ENCODE data around the gene IL21R. TPM values are rescaled to one million over a fixed set of nuclear protein-coding genes. Genes with fewer than 3 reads are reported as not detected.

IL21R gene
- total and polyA plus RNA-seq, 10 of the 15 experiments (the other 5 are each of a cell fraction or from before 2014, with no cell fraction given): 5.3 to 138 (median 82.5) TPM

GRCh38 chr16:27408602-27409031 is 6.6 kb downstream of the IL21R start (continued):
- no peak for TF ChIP-seq CHD2 (IDR thresholded peaks at IDR 0.05; ENCODE audit: borderline replicate concordance, low read depth, low read length)
- TF ChIP-seq YBX1 (IDR thresholded peaks at IDR 0.05): no peak
- no peak for TF ChIP-seq BRCA1 (IDR thresholded peaks at IDR 0.05; ENCODE audit: low read depth, low read length)
- no peak for TF ChIP-seq TARDBP (IDR thresholded peaks at IDR 0.05; ENCODE audit: borderline replicate concordance)
- no peak for TF ChIP-seq RUNX3 (IDR thresholded peaks at IDR 0.05; ENCODE audit: low read length)
- peak; percentile 96 for TF ChIP-seq SPI1 (IDR thresholded peaks at IDR 0.05; ENCODE audit: borderline replicate concordance, insufficient read depth, low read depth, low read length)
- TF ChIP-seq KAT2A (conservative IDR thresholded peaks at IDR 0.05; ENCODE audit: control insufficient read depth, low read depth, low read length): no peak
- TF ChIP-seq POLR2AphosphoS2 (IDR thresholded peaks at IDR 0.05; ENCODE audit: low read depth, low read length): no peak
- no peak for TF ChIP-seq USF1 (IDR thresholded peaks at IDR 0.05; ENCODE audit: borderline replicate concordance, extremely low read length, insufficient read depth, low read depth, low read length)
- TF ChIP-seq, protein P1, sequence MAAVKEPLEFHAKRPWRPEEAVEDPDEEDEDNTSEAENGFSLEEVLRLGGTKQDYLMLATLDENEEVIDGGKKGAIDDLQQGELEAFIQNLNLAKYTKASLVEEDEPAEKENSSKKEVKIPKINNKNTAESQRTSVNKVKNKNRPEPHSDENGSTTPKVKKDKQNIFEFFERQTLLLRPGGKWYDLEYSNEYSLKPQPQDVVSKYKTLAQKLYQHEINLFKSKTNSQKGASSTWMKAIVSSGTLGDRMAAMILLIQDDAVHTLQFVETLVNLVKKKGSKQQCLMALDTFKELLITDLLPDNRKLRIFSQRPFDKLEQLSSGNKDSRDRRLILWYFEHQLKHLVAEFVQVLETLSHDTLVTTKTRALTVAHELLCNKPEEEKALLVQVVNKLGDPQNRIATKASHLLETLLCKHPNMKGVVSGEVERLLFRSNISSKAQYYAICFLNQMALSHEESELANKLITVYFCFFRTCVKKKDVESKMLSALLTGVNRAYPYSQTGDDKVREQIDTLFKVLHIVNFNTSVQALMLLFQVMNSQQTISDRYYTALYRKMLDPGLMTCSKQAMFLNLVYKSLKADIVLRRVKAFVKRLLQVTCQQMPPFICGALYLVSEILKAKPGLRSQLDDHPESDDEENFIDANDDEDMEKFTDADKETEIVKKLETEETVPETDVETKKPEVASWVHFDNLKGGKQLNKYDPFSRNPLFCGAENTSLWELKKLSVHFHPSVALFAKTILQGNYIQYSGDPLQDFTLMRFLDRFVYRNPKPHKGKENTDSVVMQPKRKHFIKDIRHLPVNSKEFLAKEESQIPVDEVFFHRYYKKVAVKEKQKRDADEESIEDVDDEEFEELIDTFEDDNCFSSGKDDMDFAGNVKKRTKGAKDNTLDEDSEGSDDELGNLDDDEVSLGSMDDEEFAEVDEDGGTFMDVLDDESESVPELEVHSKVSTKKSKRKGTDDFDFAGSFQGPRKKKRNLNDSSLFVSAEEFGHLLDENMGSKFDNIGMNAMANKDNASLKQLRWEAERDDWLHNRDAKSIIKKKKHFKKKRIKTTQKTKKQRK (IDR thresholded peaks at IDR 0.05; ENCODE audit: low read depth, low read length): no peak
- no peak for TF ChIP-seq ZNF274 (IDR thresholded peaks at IDR 0.05; ENCODE audit: insufficient read depth, insufficient read length)
- TF ChIP-seq STAT3 (IDR thresholded peaks at IDR 0.05; ENCODE audit: low read depth, low read length): peak; percentile 49; the same call in 1 of the 2 replicates
- TF ChIP-seq YY1 (IDR thresholded peaks at IDR 0.05; ENCODE audit: low read depth, low read length): peak; percentile 90
- TF ChIP-seq SIX5 (IDR thresholded peaks at IDR 0.05; ENCODE audit: low read depth, low read length, severe bottlenecking): no peak
- peak; percentile 24; the same call in 1 of the 2 replicates for TF ChIP-seq JUNB (IDR thresholded peaks at IDR 0.05)
- no peak for TF ChIP-seq GABPA (IDR thresholded peaks at IDR 0.05; ENCODE audit: low read depth)
- TF ChIP-seq RCOR1 (conservative IDR thresholded peaks at IDR 0.05; ENCODE audit: low read depth, low read length): no peak
- TF ChIP-seq TAF1 (IDR thresholded peaks at IDR 0.05; ENCODE audit: borderline replicate concordance, low read depth, low read length): peak; percentile 31; the same call in 1 of the 2 replicates
- no peak for TF ChIP-seq STAT1 (conservative IDR thresholded peaks at IDR 0.05)
- peak; percentile 97 for TF ChIP-seq EED (IDR thresholded peaks at IDR 0.05; ENCODE audit: low read depth)
- TF ChIP-seq, protein P2, sequence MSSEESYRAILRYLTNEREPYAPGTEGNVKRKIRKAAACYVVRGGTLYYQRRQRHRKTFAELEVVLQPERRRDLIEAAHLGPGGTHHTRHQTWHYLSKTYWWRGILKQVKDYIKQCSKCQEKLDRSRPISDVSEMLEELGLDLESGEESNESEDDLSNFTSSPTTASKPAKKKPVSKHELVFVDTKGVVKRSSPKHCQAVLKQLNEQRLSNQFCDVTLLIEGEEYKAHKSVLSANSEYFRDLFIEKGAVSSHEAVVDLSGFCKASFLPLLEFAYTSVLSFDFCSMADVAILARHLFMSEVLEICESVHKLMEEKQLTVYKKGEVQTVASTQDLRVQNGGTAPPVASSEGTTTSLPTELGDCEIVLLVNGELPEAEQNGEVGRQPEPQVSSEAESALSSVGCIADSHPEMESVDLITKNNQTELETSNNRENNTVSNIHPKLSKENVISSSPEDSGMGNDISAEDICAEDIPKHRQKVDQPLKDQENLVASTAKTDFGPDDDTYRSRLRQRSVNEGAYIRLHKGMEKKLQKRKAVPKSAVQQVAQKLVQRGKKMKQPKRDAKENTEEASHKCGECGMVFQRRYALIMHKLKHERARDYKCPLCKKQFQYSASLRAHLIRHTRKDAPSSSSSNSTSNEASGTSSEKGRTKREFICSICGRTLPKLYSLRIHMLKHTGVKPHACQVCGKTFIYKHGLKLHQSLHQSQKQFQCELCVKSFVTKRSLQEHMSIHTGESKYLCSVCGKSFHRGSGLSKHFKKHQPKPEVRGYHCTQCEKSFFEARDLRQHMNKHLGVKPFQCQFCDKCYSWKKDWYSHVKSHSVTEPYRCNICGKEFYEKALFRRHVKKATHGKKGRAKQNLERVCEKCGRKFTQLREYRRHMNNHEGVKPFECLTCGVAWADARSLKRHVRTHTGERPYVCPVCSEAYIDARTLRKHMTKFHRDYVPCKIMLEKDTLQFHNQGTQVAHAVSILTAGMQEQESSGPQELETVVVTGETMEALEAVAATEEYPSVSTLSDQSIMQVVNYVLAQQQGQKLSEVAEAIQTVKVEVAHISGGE (CRISPR knock-in tag; IDR thresholded peaks at IDR 0.05): no peak
- no peak for TF ChIP-seq NFYB (IDR thresholded peaks at IDR 0.05; ENCODE audit: insufficient read depth, low read depth, low read length)
- no peak for TF ChIP-seq IRF5 (IDR thresholded peaks at IDR 0.05; ENCODE audit: borderline replicate concordance)
- TF ChIP-seq RBBP5 (conservative IDR thresholded peaks at IDR 0.05): no peak
